Measurements from ENCODE around the gene PIGH. TPM values are rescaled to one million over a fixed set of nuclear protein-coding genes. Genes with fewer than 3 reads are reported as not detected.

PIGH gene
- total RNA-seq, 1 donor from 2014 or later: 24.2 TPM

DNA sequence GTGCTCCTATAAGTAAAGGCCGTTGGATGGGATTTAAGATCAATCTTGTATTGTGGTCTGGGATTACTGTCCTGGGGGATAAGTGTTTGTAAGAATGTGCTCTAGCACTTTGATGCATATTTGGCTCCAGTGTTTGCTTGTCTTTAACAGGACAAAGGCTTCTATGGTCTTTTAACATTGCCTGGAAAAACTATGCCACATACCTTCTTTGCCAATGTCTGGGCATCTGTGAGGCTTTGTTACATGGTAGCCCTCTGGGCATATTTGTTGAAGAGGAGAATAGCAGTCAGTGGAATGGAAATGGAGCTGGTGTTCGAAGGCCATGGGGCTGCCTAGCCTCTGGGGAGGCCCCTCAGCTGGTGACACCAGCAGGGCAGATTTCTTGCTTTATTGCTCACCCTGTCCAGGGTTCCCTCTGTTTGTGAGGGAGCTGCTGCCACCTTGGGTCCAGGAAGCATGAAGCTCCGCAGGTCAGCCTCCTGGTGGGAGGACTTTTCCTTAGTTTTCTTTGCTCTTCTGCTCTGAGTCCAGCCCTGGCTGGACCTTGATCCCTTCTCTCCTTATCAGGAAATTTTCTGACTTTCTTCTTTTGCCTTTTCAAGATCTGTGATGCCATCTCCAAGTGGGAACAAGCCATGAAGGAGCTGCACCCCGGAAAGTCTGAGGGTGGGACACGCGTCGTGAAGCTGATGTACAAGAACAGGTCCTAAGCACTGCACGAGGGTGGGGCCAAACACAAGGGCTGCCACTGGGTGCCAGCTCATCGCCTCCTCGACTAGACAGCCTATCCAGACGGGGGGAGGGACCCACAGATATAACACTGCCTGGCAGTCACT, 19.5 kb downstream of the PIGH start:
- Histone ChIP-seq H3K4me1 (no peaks in the 10 kb centered on the region), H3K27ac (no peak overlapping the region), H3K4me3 (no peak overlapping the region), H3K36me3 (no peaks in the 10 kb centered on the region), H3K27me3 (no peaks in the 10 kb centered on the region), H3K9me3 (no peaks in the 10 kb centered on the region)
- intact Hi-C loops (cut with DNase I): no loop called here
- TF ChIP-seq, protein P1, sequence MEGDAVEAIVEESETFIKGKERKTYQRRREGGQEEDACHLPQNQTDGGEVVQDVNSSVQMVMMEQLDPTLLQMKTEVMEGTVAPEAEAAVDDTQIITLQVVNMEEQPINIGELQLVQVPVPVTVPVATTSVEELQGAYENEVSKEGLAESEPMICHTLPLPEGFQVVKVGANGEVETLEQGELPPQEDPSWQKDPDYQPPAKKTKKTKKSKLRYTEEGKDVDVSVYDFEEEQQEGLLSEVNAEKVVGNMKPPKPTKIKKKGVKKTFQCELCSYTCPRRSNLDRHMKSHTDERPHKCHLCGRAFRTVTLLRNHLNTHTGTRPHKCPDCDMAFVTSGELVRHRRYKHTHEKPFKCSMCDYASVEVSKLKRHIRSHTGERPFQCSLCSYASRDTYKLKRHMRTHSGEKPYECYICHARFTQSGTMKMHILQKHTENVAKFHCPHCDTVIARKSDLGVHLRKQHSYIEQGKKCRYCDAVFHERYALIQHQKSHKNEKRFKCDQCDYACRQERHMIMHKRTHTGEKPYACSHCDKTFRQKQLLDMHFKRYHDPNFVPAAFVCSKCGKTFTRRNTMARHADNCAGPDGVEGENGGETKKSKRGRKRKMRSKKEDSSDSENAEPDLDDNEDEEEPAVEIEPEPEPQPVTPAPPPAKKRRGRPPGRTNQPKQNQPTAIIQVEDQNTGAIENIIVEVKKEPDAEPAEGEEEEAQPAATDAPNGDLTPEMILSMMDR (IDR thresholded peaks at IDR 0.05): no peak
- DNase-seq (no peak), ATAC-seq (no peak)

GRCh38 chr14:67579636-67580035, 20.4 kb downstream of the PIGH start:
- no peaks in the 10 kb centered on the region for H3K4me1 ChIP-seq
- no peak overlapping the region for H3K4me3 ChIP-seq
- DNase-seq (no peak), ATAC-seq (no peak)
- H3K27me3 ChIP-seq: no peaks in the 10 kb centered on the region
- H3K9me3 ChIP-seq: no peaks in the 10 kb centered on the region
- TF ChIP-seq, protein P1 (IDR thresholded peaks at IDR 0.05): no peak
- H3K27ac ChIP-seq: no peak overlapping the region
- no peaks in the 10 kb centered on the region for H3K36me3 ChIP-seq
- intact Hi-C loops (cut with DNase I): loop anchor here (5.0 kb wide), 1 partner anchor 152 kb away; no protein-coding TSS in a partner anchor

DNA sequence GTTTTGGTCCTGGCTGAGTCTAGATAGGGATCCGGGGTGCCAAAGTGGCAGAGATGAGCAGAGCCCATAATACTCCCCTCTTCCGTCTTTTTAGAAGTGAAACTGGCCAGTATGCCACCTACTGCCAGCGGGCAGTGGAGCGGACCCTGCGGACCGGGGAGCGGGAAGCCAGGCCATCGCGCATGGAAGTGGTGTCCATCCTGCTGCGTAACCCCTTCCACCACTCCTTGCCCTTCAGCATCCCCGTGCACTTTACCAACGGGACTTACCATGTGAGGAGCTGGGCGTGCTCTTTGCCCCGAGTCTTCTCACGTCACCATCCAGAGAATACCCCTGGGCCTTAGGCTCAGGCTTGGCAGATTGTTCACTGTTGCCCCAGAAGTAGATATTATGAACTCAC, 21.0 kb downstream of the PIGH start:
- DNase-seq: no peak
- Histone ChIP-seq H3K4me1 (no peaks in the 10 kb centered on the region), H3K27ac (no peak overlapping the region), H3K27me3 (no peaks in the 10 kb centered on the region), H3K36me3 (no peaks in the 10 kb centered on the region), H3K4me3 (no peak overlapping the region), H3K9me3 (no peaks in the 10 kb centered on the region)
- intact Hi-C loops (cut with DNase I): loop anchor here (5.0 kb wide), 1 partner anchor 152 kb away; no protein-coding TSS in a partner anchor
- no peak for ATAC-seq
- TF ChIP-seq, protein P1 (IDR thresholded peaks at IDR 0.05): no peak

- Histone ChIP-seq H3K4me3 (no peak overlapping the region), H3K9me3 (no peaks in the 10 kb centered on the region), H3K36me3 (no peaks in the 10 kb centered on the region), H3K27ac (no peak overlapping the region), H3K27me3 (no peaks in the 10 kb centered on the region), H3K4me1 (no peaks in the 10 kb centered on the region)
- intact Hi-C loops (cut with DNase I): loop anchor here (5.0 kb wide), 1 partner anchor 151 kb away; no protein-coding TSS in a partner anchor
- TF ChIP-seq, protein P1 (IDR thresholded peaks at IDR 0.05): no peak
- ATAC-seq (no peak), DNase-seq (no peak)
These were observed 21.9 kb downstream of the PIGH start for GRCh38 chr14:67577909-67578749.

- Histone ChIP-seq H3K4me1 (no peaks in the 10 kb centered on the region), H3K27ac (no peak overlapping the region), H3K27me3 (no peaks in the 10 kb centered on the region), H3K4me3 (no peak overlapping the region), H3K36me3 (no peaks in the 10 kb centered on the region), H3K9me3 (no peaks in the 10 kb centered on the region)
- no peak for ATAC-seq
- TF ChIP-seq, protein P1 (IDR thresholded peaks at IDR 0.05): no peak
- intact Hi-C loops (cut with DNase I): loop anchor here (5.0 kb wide), 1 partner anchor 150 kb away; no protein-coding TSS in a partner anchor
- peak; percentile 42 for DNase-seq
These were observed 22.8 kb downstream of the PIGH start for GRCh38 chr14:67577181-67577808.
